HFF-Myc (cell line): ENCODE data around the gene MAPK12.
A peak's percentile ranks its signal among the peaks of the same experiment; 100 is the strongest.

Experiments used
- DNase-seq: peaks from one replicate; pipeline ENCODE4 v3.0.0-alpha.2; 2011; ENCODE audit warnings: low read depth; ENCODE audit errors: extremely low read depth
- H3K4me3 ChIP-seq: replicated peaks from 2 replicates; pipeline ENCODE4 v1.5.1; 2011; ENCODE audit warnings: low read depth, mild to moderate bottlenecking, control low read depth, low read length
- TF ChIP-seq, protein P1 (sequence below): IDR thresholded peaks from 2 replicates; pipeline ENCODE4 v1.5.1; 2012; ENCODE audit warnings: mild to moderate bottlenecking, low read depth, low read length, control low read depth; ENCODE audit errors: missing control alignments

The MAPK12 gene

GRCh38 chr22:50299785-50300619 is 38.5 kb upstream of the MAPK12 start:
- DNase-seq = no peak
- peak overlapping the region; percentile 31 for H3K4me3 ChIP-seq

GRCh38 chr22:50298937-50299784 is 37.7 kb upstream of the MAPK12 start:
- TF ChIP-seq, protein P1, sequence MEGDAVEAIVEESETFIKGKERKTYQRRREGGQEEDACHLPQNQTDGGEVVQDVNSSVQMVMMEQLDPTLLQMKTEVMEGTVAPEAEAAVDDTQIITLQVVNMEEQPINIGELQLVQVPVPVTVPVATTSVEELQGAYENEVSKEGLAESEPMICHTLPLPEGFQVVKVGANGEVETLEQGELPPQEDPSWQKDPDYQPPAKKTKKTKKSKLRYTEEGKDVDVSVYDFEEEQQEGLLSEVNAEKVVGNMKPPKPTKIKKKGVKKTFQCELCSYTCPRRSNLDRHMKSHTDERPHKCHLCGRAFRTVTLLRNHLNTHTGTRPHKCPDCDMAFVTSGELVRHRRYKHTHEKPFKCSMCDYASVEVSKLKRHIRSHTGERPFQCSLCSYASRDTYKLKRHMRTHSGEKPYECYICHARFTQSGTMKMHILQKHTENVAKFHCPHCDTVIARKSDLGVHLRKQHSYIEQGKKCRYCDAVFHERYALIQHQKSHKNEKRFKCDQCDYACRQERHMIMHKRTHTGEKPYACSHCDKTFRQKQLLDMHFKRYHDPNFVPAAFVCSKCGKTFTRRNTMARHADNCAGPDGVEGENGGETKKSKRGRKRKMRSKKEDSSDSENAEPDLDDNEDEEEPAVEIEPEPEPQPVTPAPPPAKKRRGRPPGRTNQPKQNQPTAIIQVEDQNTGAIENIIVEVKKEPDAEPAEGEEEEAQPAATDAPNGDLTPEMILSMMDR = no peak
- peak overlapping the region; percentile 31 for H3K4me3 ChIP-seq
- no peak for DNase-seq

More at GRCh38 chr22:50299785-50300619, 38.5 kb upstream of the MAPK12 start:
- TF ChIP-seq, protein P1 = no peak

DNA sequence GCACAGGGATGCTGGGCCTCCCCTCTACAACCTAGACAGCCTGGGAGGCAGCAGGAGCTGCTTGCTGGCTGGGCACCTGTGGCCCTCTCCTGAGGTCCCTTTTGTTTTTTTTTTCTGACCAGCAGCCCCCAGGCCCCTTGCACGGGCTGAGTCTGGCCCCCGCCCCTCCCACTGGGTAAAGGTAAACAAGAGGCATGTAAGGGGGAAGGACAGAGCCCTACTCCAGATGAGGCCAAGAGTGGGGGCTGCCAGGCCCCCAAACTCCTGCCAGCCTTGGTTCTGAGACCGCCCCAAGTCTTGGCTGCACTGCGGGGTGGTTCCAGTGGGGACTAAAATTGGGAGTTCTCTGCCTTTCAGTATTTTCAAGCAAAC is 36.8 kb upstream of the MAPK12 start:
- TF ChIP-seq, protein P1 = no peak
- no peak overlapping the region for H3K4me3 ChIP-seq
- no peak for DNase-seq

DNA sequence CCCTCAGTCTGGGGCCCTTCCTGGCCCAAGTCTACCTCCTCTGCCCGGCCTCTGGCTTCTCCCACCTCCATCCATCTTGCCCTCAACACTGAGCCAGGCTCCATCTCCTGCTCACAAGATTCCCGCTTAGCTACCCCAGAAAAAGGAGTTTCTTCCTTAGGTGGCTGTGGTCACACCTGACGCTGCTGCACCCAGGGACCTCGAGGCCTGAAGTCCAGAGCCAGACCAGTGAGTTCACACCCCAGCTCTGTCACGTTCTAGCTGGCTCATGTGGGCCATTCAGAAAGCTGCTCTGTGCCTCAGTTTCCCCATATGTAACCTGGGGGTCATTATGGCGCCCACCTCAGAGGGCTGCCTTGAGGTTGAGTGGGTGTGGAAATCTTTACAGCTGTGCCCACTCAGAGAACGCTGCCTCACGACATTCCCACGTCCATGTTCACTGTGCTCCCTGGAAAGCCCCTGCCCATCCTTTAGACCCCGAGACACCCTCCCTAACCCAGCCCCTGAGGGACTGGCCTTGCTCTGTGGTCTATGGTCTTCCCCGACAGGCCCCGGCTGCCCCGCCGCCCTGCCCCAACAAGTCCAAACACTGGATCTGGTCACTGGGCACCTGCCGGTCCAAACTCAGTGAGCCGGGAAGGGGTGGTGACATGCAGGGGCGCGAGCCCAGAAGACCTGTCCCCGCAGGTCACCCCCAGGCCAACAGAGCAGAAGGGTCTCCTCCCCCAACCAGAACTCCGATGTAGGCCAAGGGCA is 36.2 kb upstream of the MAPK12 start:
- no peak for DNase-seq
- no peak overlapping the region for H3K4me3 ChIP-seq
- TF ChIP-seq, protein P1 = no peak

GRCh38 chr22:50296658-50297490 is 35.4 kb upstream of the MAPK12 start:
- TF ChIP-seq, protein P1 = no peak
- no peak for DNase-seq
- H3K4me3 ChIP-seq = no peak overlapping the region

DNA sequence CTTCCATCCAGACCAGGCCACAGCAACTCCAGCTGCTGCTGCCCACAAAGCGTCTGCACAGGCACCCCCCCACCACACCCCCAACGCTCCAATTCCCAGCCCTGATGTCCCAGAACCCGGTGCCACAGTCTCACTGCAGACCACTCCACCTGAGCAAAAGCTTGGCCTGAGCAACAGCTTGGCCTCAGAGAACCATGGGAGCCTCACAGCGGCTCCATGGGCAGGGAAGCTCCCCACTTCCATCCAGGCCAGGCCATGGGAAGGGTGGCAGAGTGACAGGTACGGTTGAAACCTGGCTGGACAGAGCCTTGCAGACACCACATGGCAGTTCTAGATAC is 32.8 kb upstream of the MAPK12 start:
- TF ChIP-seq, protein P1 = no peak
- DNase-seq = no peak
- H3K4me3 ChIP-seq = peak overlapping the region; percentile 32
